HG02798 (cell line): ENCODE measurements around the gene KRTAP10-7.
"Not testable (repeated sequence)": the region's sequence is repeated elsewhere in the genome, so short reads cannot be mapped to it uniquely, and the experiment has no call there.

ENCODE experiments used
- ATAC-seq: cut with Tn5 transposase; IDR thresholded peaks from one replicate; pipeline ENCODE4 v1.9.1; 2021; ENCODE audit warnings: mild to moderate bottlenecking; ENCODE audit not compliant: unreplicated experiment, poor library complexity

KRTAP10-7 gene

DNA sequence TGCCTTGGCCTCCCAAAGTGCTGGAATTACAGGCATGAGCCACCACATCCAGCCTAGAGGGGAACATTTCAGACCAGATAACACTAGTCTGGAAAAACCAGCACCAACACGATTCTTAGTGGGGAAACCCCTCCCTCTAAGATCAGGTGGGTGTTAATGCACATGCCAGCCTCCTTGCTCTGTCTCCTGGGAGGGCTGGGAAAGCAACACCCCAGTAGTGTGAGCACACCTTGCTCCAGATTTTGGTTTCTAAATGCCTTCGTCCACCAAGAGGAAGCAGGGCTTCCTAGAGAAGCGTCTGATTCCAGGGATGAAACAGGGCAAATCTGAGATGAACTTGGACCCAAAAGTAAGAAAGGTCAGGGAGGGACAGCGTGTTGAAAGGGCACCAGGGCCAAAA is 29.1 kb upstream of the KRTAP10-7 start:
- ATAC-seq: no peak

DNA sequence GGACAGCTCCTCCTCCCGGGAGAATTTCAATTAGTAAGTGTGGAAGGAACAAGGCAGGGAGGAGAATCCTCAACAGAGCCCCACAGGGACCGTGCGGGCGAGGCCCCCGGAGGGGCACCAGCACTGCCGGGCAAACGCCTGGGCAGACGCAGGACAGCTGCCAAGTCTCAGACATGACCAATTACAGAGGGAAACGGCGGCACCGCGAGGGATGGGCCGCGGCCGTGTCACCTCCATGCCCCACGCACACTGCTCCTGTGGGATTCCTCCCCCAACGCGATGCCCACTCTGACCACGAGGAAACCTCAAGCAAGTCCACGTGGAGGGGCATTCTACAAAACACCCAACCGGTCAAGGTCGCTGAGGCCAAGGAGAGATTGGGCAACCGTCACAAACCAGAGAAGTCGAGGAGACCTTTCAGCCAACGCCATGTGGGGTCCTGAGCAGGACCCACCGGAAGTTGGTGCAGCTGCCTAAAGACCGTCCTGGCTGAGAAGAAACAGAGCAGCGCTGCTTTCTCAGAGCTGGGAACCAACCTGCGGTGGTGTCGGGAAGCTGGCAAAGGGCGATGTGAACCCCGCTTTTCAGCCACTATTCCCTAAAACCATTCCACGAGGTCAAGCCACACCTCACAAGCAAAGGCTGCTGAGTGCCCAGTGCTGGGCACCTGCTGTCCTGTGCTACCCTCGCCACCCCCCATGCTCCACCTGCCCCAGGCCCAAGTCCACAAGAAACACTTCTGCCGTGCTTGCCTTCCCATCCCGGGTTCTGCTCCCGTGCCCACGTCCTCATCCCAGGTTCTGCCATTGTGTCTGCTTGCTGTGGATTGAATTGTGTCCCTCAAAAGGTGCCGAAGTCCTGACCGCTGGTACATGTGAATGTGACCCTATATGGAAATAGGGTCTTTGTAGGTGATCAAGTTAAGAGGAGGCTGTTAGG is 28.3 kb upstream of the KRTAP10-7 start:
- no peak for ATAC-seq

DNA sequence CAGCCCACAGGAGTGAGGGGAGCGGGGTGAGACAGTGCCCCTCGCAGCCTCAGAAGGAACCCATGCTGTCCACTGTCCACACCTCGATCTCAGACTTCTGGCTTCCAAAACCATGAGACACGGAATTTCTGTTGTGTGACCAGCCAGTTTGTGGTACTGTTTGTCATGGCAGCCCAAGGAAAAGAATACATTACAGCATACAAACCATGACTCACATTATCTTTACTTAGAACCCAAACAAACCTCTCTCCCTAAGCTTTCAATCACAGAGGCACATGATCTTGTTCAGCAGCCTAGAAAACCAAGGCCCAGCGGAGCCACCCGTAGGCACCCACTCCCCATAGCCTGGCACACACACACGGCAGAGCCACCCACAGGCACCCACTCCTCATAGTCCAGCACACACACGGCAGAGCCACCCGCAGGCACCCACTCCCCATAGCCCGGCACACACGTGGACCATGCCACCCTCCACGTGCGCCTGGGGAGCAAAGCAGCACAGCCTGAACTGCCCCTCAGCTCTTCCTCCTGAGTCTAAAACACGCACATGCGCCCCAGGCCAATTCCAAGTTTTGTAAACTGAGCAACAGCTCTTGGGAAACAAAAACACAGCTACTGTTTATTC is 27.3 kb upstream of the KRTAP10-7 start:
- ATAC-seq: no peak

DNA sequence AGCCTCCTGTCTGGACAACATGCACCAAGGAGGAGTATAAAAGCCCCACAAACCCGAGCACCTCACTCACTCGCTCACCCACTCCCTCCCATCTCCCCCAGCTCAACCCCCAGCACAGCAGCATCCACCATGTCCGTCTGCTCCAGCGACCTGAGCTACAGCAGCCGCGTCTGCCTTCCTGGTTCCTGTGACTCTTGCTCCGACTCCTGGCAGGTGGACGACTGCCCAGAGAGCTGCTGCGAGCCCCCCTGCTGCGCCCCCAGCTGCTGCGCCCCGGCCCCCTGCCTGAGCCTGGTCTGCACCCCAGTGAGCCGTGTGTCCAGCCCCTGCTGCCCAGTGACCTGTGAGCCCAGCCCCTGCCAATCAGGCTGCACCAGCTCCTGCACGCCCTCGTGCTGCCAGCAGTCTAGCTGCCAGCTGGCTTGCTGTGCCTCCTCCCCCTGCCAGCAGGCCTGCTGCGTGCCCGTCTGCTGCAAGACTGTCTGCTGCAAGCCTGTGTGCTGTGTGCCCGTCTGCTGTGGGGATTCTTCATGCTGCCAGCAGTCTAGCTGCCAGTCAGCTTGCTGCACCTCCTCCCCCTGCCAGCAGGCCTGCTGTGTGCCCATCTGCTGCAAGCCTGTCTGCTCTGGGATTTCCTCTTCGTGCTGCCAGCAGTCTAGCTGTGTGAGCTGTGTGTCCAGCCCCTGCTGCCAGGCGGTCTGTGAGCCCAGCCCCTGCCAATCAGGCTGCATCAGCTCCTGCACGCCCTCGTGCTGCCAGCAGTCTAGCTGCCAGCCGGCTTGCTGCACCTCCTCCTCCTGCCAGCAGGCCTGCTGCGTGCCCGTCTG is 26.6 kb upstream of the KRTAP10-7 start, which contains the start of gene KRTAP10-4:
TSS of gene KRTAP10-4 (plus strand) at position 100 of the 827 bp plus-strand sequence. CDS start at position 130, 30 bp downstream.
- not testable (repeated sequence) for ATAC-seq

DNA sequence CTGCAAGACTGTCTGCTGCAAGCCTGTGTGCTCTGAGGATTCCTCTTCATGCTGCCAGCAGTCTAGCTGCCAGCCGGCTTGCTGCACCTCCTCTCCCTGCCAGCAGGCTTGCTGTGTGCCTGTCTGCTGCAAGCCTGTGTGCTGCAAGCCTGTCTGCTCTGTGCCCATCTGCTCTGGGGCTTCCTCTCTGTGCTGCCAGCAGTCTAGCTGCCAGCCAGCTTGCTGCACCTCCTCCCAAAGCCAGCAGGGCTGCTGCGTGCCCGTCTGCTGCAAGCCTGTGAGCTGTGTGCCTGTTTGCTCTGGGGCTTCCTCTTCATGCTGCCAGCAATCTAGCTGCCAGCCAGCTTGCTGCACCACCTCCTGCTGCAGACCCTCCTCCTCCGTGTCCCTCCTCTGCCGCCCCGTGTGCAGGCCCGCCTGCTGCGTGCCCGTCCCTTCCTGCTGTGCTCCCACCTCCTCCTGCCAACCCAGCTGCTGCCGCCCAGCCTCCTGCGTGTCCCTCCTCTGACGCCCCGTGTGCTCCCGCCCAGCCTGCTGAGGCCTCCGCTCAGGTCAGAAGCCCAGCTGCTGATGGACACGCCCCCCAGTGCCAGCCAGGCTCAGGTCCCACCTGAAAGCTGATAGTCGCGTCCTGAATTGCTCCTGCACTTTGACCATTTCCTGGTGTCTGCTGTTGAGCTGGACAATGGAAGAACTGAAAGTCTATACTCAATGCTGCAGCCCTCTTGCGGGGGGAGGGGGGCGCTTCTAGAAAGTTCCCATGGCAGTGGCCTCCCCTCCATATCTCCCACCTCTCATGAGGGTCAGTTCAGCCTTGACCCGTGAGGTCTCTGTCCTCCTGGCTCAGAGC is 25.7 kb upstream of the KRTAP10-7 start:
- ATAC-seq: no peak

DNA sequence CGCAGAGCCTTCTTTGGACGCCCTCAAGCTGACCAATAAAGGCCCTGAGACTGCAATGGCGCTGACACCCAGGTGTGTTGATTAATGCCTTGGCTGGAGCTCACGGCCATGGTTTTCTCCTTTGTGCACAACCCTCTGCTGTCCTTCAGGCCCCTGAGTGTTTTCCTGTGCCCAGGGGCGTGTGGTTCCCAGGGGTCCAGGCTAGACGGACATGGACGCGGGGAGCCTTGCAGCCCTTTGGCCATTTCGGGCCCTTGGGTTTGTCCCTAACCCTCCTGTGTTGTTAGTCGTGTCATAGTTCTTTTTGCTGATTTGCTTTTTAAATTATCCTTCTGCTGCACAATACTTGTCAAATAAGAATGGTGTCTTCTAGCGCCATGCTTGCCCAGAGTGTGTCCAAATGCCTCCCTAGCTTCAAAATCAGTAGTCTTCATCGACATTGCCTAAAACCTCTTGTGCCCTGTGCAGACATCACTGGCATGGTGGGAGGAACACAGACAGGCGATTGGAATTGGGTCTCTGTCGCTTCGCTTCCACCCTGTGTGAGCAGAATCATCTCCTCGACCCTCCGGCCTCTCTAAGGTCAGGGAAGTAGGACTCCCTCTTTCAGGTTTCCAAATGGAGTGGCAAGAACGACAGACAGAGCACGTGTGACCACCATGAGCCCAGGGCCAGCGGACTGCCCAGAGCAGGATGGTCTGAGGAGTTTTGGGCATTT is 24.9 kb upstream of the KRTAP10-7 start:
- ATAC-seq: no peak

DNA sequence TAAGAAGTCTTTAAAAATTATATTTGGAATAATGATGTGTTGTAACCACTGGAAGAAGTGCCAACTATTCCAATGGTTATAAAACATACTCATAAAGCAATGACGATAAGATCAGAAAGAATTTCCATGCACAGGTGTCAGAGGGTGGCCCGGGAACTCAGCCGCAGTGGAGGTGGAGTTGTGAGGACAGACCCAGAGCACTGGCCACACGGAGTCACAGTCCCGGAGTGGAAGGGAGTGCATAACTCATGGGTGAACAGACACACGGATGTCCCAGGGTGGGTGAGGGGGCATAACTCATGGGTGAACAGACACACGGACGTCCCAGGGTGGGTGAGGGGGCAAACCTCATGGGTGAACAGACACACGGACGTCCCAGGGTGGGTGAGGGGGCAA is 24.4 kb upstream of the KRTAP10-7 start:
- ATAC-seq: no peak

DNA sequence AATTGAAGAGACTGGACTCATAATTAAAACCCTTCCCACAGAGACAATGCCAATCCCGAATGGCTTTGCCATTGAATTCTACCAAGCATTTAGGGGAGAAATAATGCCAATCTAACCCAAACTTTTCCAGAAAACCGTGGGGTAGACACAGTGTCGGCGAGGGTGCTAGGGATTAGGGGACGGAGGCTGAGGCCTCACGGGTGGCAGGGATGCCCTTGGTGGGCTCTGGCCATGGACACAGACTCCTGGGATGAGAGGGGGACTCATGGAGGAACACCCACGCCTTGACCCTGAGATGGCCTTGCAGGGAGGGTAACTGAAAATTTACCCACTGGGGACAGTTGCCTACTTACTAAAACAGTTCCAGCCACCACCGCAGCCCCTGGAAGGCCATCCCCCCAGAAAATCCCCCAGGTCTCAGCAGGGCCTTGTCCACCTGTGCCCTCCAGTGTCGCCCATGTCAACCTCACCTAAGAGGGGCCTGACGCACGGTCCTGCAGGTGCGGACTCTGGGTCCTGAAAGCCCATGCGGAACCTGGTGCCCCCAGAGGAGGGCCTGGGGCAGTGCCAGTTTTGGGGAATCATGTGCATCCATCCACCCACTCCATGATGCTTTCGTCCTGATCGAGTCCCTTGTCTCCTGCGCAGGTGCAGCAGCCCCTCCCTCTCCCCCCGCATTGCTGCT is 21.9 kb upstream of the KRTAP10-7 start:
- no peak for ATAC-seq

DNA sequence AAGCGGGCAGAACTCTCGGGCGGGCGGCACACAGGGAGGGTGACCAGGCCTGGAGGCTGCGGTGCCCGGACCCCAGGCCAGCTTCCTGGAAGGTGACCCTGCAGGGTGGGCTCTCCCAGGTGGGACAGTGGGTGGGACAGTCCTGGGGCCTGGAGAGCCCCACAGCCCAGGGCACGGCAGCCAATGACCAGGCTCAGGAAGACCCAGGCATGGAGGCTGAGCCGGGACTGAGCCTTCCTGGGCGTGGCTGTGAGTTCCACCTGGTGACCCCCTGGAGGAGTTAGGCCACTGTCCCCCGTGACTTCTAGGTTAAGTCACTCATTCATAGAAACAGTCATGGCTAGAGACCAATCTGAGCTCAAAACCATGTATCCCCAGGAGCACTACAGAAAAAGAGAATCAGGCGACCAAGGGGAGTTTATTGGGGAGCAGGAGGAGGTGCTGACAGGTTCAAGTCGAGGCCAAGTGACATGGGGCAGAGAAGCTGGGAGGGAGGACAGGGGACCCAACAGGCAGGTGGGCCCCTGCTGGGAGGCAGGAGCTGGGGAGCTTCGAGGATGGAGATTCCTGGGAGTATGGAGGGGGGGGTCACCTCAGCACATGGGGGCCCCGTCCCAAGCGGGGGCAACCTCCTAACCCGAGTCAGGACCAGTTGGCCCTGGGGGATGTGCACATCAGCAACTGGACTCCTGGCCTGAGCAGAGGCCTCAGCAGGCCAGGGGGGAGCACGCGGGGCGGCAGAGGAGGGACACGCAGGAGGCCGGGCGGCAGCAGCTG is 21.2 kb upstream of the KRTAP10-7 start:
- ATAC-seq: no peak

DNA sequence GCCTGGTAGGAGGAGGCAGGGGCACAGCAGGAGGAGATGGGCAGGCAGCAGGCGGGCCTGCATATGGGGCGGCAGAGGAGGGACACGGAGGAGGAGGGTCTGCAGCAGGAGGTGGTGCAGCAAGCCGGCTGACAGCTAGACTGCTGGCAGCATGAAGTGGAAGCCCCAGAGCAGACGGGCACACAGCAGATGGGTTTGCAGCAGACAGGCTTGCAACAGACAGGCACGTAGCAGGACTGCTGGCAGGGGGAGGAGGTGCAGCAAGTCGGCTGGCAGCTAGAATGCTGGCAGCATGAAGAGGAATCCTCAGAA is 20.6 kb upstream of the KRTAP10-7 start:
- no peak for ATAC-seq

DNA sequence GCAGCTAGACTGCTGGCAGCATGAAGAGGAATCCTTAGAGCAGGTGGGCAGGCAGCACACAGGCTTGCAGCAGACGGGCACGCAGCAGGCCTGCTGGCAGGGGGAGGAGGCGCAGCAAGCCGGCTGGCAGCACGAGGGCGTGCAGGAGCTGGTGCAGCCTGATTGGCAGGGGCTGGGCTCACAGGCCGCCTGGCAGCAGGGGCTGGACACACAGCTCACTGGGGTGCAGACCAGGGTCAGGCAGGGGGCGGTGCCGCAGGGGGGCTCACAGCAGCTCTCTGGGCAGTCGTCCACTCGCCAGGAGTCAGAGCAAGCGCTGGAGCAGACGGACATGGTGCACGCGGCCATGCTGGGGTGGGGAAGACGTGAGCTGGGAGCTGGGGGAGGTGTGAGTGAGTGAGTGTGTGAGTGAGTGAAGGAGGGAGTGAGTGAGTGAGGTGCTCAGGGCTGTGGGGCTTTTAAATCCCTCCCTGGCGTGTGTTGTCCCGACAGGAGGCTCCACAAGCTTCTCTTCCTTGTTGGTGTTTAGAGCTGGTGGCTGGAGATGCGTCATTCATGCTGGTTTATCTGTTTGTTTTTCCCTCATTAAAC is 20.1 kb upstream of the KRTAP10-7 start, which contains the start of gene KRTAP10-5:
TSS of gene KRTAP10-5 (minus strand) at position 374 of the 591 bp plus-strand sequence. CDS start at position 348, 26 bp downstream.
- not testable (repeated sequence) for ATAC-seq

DNA sequence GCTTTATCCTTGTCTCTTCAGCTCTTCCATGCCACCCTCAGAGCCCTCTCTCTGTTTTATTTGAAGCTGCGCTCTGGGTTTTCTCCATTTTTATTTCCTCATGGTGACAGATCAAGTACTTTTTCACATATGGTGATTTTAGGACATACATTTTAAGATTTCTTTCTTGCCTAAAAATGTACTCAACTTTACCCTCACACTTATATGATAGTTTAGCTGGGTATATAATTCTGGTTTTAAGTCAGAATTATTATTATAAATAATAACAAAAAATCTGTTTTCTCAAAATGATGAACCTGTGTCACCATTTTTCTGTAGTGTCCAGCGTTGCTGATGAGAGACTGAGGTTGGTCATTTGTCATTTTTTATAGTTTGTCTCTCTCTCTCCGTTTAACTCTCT is 19.2 kb upstream of the KRTAP10-7 start:
- ATAC-seq: no peak

DNA sequence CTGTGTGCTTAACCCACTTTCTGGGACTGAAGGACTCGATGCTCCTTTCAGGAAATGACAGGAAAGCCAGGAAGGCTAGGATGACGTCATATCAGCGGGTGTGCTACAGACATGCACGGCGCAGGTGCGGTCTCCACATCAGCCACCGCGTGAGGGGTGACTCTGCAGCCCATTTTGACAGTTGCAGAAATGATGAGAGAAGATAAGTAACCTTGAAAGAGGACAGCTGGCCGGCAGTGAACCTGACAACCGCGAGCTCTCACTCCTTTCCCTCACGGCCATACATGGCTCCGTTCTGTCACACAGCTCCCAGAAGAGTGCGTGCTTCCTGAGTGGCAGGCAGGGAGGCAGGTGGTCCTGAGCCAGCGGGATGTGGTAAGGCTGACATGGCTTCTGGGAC is 18.3 kb upstream of the KRTAP10-7 start:
- no peak for ATAC-seq

DNA sequence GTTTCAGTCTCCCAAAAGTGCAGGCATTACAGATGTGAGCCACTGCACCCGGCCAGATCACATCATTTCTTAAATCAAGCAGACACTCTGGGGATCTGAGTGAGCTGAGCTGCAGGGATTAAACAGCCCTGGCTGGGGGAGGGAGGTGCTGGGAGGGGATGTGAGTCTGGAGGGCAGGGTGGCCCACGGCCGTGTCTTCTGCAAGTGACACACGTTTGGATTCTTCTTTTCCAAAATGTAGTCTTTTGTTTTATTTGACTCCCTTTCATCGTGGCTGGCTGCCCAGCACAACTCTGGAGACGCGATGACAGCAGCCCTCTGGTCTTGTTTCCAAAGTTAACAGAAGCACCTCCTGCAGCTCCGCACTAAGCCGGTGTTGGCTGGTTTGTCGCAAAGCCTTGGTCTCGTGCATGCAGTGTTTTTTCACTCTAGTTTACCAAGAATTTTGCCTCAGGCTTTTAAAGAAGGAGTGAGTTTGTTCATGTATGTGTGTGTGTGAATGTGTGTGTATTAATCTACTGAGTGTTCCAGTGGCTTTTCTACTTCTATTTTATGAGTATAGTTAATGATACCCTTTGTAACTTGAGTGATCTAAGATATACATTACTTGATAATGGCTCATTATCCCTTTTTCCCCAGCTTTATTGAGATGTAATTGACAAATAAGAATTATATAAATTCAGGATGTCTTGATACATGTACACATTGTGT is 17.2 kb upstream of the KRTAP10-7 start:
- ATAC-seq: no peak

DNA sequence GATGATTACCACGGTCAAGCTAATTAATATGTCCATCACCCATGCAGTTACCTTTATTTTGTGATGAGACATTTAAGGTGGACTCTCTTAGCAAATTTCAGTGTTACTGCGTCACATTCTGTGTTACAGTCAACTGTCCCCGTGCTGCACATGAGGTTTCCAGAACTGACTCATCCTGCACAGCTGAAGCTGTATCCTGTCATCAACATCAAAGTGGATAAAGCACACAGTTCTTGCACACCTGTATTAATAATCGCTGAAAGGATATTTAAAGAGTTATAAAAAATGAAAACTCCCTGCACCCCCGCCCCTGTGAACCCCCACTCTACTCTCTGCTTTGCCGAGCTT is 16.6 kb upstream of the KRTAP10-7 start:
- no peak for ATAC-seq

DNA sequence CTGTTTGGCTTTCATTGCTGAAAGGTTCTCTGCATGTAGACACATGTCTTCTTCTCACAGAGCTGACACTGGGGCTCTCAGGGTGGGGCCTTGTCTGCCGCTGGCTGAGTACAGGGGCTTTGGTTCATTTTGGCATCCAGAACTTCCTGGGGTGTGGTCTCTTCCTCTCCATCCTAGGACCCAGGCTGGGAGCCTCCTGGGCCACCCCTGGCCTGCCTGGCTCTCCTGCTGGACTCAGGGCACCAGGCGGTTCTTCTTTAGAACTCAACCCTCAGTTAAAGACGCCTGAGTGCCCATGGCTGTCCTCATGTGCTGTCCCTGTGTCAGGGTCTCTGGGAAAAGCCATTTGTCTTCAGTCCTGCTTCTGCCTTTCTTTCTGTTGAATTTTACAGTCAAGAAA is 14.5 kb upstream of the KRTAP10-7 start:
- ATAC-seq: no peak

DNA sequence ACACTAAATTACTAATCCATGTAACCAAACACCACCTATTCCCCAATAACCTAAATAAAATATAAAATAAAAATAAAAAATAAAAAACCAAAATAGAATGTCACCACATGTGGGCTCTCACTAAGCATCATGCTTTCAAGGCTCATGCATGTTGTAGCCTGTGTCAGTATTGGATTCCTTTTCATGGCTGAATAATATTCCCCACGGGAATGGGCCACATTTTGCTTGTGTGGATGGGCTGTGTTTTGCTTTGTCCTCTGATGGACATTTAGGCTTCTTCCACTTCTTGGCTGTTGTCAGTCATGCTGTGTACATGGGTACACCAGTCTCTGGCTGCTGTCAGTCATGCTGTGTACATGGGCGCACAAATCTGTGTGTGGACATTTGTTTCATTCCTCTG is 11.3 kb upstream of the KRTAP10-7 start:
- no peak for ATAC-seq
